GM04504 (cell line): ENCODE data around the gene WSCD2.

ENCODE experiments used
- DNase-seq: peaks from one replicate; pipeline ENCODE4 v3.0.0-alpha.2; 2012; ENCODE audit warnings: low read depth

Gene WSCD2

DNA sequence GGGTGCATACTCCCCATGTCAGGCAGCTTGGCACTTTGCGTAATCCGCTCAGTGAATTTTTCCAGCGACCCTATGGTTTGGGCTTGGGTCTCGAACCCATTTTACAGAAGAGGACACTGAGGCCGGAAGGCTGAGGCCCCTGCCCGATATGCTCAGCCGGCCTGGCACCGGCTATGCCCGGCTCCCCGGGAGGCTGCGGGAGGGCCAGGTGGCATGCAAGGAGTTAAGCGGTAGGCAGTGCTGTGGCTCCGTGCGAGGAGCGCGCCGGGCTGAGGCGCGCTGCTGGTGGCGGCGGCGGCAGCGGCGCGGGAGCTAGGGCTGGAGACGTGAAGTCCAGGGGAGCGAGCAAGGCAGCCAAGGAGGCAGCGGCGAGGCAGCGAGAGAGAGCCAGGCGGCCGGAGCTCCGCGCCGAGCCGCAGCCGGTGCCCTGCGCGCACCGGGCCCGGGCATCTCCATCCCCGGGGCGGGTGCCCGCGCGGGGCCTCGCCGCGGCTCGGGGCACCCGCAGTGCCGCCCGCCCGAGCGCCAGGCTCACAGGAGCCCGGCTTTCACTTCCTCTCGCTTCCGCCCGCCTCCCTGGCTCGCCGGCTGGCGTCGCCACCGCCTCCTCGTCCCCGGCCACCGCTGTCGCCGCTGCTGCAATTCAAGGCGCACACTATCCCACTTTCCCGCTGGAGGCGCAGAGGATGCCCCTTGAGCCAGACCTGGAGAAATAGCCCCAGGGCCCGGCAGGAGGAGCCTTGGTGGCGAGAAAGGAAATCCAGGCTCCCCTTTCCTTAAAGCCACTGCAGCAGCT is at the start of gene WSCD2:
WSCD2 (plus strand) TSS at position 272 of the 796 bp plus-strand sequence. CDS start 66,545 bp downstream, outside the sequence.
- no peak for DNase-seq

DNA sequence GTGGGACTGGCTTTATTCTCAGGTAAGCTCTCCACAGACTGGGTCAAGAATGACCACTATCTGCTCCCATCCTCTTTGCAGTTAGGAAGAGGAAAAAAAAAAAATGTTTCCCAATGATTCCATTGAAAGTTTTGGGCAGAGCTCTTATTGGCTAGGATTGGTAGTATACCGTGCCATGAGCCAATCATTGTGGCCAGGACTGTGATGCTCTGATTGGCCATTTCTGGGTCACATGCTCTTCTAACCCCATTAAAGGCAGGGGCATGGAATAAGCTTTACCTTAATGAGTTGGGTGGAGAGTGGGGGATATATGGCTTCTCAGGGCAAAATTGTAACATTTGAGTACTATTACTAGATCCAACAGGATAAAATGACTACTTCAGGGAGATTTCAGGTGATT is 49.4 kb upstream of the WSCD2 start:
- DNase-seq = no peak

DNA sequence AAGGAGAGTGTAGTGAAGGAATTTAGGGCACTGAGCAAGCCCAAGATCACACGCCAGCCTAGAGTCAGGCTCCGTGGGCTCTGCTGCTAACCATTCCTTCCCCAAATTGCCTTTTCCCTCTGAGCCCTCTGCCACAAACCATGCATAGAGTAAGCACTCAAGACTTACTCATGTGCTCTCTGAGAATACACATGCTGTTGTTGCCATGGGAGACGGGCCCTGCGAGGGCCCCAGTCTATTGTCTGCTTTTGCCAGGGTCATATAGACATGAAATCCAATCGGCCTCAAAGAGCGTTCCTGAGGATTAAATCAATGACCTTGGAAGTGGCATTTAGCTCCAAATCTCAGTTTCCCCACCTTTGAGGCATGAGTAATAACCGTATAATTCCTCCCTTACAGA is 48.7 kb upstream of the WSCD2 start:
- no peak for DNase-seq

DNA sequence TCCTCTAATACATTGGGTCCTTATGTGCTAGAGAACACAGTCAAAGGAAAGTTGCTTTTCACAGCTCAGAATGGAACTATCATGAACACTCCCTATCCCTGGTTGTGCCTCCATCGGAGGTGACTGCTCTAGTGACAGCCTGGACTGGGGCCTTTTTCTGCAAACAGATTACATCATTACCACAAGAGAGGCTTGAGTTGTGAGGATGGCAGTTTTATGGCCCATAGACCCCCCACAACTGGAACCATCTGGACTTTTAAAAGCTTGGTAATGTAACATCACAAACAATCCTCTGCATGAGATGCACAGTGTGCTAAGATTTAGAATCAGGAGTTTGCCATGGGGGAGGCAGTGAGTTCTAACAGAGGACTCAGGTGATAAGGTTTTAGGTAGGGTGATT is 46.6 kb upstream of the WSCD2 start:
- DNase-seq = no peak

DNA sequence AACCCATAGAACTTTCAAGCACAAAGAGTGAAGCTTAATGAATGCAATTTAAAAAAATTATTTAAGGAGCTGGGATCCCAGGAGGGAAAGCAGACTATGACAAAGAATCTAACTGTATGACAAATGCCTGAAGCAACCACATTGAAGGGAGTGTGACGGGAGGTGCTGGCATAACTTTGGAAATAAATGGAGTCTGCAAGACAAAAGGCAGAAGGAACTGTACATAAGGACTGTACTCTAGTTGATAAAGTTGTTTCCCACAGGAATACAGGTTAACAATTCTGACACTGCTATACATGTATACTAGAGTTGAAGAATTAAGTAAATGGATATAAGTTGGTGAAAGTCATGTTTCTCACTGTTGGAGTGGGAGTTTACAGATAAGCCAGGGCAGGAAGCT is 41.2 kb upstream of the WSCD2 start:
- no peak for DNase-seq

DNA sequence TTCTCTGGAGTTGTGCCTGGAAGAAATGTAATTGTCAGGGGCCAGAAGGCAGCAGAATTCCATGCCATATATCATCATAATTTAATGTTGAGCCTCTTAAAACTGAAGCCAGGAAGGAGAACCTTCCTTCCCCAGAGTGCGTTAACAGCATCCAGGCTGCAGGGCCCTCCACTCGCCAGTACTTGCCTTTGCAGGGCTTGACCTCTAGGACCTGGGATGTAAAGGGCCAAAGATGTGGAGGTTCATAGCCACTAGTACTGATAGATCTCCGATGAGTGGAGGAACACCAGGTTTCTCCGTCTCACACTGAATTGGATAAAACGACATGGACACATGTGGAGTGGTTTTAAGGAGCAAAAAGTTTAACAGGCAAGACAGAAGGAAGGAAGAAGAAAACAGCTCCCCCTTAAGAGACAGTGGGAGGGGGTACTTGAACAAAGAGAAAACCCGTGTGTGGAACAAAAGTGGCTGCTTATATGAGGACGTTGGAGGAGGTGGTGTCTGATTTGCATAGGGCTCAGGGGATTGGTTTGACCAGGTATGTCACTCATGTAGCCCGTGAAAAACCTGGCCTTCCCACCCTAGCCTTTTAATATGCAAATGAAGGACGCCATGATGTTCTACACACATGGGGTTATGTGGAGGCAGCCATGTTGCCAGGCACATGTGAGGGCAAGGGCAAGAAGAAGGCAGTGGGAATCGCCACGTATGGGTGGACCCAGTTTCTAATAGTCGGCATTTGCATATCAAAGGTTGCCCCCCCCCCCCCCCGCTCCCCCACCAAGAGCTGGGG is 38.8 kb upstream of the WSCD2 start:
- no peak for DNase-seq

DNA sequence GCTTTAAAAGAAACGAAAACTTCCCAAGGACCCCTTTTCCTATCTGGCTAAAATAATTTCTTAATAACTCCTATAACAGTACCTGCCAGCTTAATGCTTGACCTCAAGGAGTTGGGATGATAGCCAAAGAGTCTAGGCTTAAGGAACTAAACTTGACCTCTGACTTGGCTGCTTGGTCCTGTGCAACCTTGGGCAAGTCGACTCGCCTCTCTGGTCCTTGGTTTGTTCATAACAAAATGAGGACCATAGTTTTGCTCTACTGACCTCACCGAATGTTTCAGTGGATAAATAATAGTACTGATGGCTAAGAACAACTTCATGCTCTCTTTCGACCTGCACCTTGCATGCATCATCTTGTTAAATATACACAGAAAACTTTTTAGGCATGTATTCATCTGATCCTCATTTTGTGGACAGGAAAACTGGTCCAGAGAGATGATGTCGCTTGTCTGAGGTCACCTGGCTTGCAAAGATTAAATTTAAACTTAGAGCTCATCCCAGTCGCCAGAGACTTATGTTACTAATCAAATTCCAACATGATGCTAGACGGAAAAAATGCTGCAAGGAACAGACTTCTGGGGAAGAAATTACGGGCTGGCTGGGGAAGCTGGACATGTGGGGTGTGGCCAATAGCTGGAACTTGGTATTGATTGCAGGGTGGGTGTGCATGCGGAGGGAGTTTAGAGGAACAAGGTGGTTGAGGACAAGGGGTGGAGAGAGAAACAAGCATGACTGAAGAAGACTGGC is 38.0 kb upstream of the WSCD2 start:
- DNase-seq = no peak

DNA sequence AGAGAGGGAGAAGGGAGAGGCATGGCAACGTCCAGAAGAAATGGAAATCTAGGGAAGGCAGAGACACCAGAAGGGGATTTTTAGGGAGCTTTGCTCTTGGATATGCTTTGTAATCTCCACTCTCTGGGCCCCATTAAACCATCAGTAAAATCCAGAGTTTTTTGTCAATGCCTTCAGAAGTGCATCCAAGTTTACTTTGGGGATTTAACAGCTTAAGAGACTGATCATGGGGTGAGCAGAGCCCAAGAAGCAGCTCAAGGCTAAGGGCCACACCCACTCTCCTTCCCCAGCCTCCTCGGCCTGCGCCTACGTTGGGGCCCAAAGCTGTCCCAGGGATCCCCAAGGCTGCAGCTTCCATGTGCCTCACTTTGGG is 37.4 kb upstream of the WSCD2 start:
- DNase-seq = no peak

DNA sequence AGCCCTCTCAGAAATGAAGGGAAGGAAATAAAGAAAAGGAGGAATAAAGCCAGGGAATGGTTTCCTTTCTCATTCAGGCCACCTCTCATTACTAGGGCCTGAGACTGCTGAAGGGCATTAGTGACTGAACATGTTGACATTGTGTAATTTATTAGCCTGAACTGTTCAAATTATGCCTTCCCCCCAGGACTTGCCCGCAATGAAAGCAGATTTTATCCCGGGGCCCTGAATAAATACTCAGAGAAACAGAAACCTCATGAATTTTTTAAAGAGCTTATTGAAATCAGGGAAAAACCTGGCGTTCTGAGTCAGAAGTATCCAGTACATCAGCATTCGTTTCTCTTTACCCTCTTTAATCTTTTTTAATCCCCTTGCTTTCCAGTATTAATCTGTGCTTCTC is 35.9 kb upstream of the WSCD2 start:
- DNase-seq = no peak

DNA sequence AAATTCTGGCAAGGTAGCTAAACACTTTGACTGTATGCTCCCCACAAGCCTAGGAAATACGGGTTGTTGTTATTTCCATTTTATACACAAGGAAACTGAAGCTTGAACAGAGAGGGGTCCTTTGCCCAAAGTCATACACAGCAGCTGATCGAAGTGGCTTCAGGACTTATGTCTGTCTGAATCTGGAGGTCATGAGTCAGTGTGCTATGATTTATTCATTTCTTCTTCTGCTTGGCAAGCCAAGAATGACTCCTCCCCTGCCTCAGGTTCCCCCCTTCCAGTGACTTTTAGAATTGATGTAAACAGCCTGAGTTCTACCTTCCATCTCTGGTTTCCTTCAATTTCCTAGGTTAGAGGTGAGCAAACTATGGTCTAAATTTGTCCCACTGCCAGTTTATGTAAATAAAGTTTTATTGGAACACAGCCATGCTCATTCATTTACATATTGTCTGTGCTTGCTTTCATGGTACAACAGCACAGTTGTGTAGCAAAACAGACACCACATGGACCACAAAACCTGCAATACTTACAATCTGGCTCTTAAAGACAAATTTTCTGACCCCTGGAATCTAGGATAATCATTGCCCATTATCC is 34.9 kb upstream of the WSCD2 start:
- no peak for DNase-seq

DNA sequence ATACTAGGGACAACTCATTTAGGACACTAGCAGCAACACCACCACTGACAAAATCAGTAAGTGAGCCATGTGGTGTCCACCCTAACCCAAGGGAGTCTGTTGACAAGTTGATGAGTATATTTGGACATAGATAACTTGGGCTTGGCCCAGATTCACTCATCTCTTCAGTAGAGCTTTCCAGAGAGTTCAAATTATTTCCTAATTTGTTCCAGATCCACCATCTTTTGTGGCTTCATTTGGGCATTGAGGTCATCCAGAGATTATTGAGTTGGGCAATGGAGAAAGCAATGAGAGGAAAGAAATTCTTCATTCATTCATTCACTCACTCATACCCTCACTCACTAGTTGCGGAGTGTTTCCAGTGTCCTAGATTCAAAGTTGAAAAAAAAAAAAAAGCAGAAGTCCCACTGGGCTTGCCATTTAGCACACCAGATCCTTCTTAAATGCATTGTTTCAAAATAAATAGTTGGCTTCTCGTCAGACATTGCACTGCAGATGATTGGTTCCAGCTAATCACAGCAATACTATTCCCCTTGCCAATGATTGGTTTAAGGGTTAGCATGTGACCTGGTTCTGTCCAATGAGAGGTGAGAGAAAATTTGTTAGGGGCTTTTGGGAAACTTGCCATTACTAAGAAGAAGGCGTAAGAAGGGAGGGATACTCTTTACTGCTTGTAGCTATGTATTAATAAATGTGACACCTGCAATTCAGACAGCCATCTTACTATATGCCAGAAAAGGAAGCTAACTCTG is 31.8 kb upstream of the WSCD2 start:
- no peak for DNase-seq

DNA sequence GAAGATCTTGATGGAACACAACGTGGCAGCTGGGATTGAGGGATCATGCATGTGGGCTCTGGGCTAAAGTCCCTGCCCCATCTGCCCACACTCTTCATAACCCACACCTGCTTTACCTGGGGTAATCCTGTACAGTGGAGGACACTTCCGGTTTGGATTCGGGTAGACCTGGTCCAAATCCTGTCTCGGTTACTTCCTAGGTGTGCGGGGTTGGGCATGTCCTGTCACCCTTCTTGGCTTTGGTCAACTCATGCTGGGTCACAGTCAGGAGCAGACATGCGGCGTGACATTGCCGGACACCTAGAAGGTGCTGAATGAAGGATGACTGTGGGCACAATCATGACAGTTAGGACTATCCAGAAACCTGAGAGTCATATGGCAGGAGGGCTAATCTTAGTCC is 30.7 kb upstream of the WSCD2 start:
- no peak for DNase-seq

DNA sequence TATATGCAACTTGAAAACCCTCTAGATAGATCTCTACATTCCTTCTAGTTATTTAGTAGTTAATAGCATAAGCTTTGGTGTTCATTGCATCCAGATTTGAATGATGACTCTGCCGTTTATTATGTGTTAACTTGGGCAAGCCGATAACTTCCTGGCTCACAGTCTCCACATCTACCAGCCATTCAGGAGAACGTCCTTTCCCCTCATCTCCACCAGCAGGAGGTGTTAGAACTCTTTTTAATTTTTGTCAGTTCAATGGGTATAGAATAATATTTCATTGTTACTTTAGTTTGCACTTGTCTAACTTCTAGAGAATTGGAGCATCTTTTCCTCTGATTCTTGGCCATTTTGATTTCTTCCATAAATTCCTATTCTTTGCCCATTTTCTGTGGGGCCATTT is 30.0 kb upstream of the WSCD2 start:
- DNase-seq = no peak

DNA sequence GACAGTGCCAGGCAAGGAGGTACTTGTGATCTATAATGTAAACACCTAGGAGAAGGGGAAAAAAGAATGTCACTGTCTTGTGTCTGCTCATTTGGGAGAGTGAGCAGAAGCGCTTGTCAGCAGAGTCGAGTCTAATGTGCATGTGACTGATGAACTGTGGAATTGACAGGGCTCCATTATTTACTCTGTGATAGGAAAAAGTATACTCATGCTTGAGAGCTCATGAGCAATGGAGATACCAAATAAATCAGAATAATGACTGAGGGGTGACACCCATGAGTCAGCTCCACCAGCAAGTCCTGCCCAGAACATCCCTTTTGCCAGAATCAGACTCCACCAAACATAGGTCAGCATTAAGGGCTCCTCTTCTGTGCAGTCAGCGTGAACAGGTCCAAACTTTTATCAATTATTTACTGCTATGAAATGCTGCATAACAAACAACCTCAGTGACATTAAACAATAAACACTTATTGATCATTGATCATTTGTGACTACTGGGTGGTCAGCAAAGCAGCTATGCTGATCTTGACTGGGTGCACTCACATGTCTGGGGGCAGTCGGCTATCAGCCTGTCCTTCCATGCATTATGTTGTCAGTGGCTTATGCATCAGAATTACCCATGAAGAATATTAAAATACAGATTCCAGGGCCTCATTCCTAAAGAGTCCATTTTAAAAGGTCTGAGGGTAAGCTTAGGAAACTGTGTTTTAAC is 29.2 kb upstream of the WSCD2 start:
- no peak for DNase-seq

DNA sequence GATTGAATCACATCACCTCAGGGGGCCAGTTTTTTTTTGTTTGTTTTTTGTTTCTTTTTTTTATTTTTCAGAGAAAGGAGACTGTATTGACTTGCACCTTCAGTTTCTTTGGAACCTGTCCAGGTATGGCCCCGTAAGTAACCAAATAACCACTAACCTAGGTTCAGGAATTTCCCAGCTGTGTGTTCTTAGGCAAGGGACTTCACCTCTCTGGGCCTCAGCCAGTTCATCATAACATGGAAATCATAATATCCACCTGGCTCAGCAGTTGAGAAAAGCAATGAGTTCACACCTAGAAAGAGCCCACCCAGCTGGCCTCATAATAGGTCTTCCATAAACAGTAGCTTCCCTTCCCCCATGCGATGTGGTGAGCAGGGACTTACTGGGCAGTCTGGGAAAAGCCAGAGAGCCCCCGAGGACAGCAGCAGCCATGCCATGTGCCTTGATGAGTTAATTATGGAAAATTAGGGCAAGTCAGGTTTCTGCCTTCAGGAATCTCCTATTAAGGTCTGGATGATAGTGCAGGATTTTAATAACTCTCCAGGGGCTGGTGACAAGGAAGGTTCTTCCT is 27.4 kb upstream of the WSCD2 start:
- no peak for DNase-seq

DNA sequence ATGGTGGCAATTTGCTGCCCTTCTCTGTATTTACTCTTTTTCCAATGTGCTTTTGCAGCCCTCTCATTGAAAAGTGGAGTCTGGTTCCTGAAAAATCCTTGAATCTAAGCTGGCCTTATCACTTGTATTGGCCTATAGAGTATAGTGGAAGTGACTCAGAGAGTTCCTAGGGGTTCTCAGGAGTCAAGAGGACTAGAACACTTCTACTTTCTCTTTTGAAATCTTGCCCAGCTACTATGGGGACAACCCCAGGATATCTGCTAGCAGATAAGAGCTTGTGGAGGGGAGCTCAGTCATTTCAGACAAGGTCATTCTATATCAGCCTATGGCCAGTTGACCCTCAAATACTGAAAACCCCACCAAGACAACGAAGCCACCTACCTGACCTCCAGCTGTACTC is 26.7 kb upstream of the WSCD2 start:
- no peak for DNase-seq

DNA sequence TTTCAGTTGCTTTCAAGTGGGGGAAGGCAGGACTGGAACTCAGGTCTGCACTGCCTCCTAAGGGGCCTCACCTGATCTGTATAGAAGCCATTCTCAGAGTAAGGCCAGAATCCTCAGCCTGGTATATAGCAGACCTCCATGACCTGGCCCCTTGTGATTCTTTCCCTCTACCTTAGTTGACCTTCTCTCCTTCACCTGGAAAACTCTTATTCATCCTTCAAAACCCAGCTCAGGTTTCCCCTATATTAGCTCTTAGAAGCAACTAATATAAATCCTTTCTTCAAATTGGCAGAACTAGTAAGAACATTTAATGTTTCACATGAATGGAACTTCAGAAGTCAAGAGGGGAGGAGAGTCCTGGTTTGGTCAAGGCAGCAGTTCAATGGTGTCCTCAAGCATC is 26.0 kb upstream of the WSCD2 start:
- DNase-seq = no peak

DNA sequence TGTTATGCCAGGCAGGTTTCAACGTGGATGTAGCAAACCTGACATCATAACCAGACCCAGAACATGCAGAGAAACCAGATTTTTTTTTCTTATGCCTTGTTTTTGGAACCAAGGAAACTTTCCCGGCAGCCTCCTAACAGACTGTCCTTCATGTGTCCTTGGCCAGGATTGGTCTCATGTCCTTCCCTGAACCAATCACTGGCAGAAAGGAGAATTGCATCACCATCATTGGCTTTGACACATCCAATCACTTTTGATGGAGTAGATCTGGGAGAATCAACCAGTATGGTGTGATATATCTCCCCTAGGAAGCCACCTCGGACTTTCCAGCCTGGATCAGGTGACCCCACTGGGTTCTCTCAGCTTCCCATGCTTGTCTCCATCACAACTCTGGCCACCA is 25.6 kb upstream of the WSCD2 start:
- no peak for DNase-seq

DNA sequence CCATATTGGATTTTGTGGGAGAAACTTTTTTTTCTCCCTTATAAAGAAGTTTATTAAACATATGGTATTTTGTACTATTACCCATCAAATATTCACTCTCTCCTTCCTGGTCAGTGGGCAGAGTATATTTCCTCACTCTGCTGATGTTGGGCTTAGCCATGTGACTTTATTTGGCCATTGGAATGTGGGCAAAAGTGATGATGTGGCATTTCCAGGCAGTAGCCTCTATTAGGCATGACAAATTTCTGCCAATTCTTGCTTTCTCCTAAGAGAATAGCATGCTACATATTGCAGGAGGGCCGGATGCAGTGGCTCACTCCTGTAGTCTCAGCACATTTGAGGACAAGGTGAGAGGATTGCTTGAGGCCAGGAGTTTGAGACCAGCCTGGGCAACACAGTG is 24.4 kb upstream of the WSCD2 start:
- DNase-seq = no peak

DNA sequence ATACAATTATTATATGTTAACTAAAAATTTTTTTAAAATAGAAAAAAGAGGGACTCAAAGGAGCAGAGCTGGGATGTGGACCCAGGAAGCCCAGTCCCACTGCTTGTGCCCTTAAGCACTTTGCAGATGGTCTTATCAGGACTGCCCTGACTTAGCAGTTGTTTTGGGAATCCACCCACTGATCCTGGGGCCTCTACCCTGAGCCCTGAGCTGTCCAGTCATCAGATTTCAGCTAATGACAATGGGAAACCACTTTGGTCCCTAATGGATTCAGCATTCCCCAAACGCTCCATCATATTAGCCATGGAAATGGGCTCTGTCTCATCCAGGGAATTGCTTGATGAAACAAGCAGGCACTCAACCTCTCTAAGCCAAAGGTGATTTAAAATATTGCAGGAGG is 22.5 kb upstream of the WSCD2 start:
- DNase-seq = no peak

DNA sequence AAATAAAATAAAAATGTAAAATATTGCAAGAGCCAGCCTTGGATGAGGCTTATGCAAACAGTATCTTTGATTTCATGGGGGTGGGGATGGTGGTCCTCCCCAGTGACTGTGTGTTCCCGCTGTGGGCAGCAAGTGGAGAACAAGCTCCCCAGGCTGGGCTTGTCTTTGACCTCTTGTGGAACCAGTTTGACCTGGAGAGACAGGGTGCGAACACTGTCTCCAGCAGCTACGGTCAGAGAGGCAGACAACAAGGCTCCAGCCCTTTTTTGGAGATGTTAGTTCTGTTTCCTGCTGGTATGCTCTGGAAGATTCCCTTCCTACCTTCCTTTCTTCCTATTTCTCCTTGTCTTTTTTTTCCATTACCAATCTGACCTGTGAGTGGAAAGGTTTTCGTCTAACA is 21.8 kb upstream of the WSCD2 start:
- DNase-seq = no peak
